CD4-positive, alpha-beta memory T cell (primary cell): Measurements from ENCODE around the gene MMP11. TPM values are rescaled to one million over a fixed set of nuclear protein-coding genes. Genes with fewer than 3 reads are reported as not detected.

Experiments used
- CTCF ChIA-PET: fragments of 350-600 bp; sonication (Branson Sonifier 250); formaldehyde crosslinking; loops from one replicate; lab custom pipeline; 2021; ENCODE audit warnings: inconsistent platforms; ENCODE audit not compliant: partially characterized antibody; lab: Charles Lee
- POLR2A ChIA-PET: fragments of 350-600 bp; sonication (Branson Sonifier 250); formaldehyde crosslinking; loops from one replicate; lab custom pipeline; 2021; ENCODE audit not compliant: partially characterized antibody; lab: Charles Lee
- DNase-seq, 5 donors: peaks; one replicate each; pipeline versions ENCODE4 v3.0.0 to v3.0.0-alpha.2; 2020 to 2022; ENCODE audit warnings: mixed read lengths in 1 of 5
- H3K27ac ChIP-seq: one replicate; pipeline ENCODE4 v1.7.0; 2013; ENCODE audit warnings: low read depth, low read length
- H3K27me3 ChIP-seq: 2 replicates; pipeline ENCODE4 v1.7.0; 2013; ENCODE audit warnings: mild to moderate bottlenecking, low read length, moderate library complexity; ENCODE audit not compliant: insufficient read depth
- H3K36me3 ChIP-seq: 2 replicates; pipeline ENCODE4 v1.7.0; 2013; ENCODE audit warnings: mild to moderate bottlenecking, low read length, moderate library complexity; ENCODE audit not compliant: insufficient read depth
- H3K4me1 ChIP-seq: 2 replicates; pipeline ENCODE4 v1.7.0; 2013; ENCODE audit warnings: mild to moderate bottlenecking, low read length, moderate library complexity; ENCODE audit not compliant: insufficient read depth
- H3K4me3 ChIP-seq, 2 donors: one replicate each; pipeline ENCODE4 v1.7.0; 2013; ENCODE audit warnings: low read length in 2 of 2, mild to moderate bottlenecking in 1 of 2
- H3K9me3 ChIP-seq, 2 donors: one replicate each; pipeline ENCODE4 v1.7.0; 2013; ENCODE audit warnings: low read length in 2 of 2, control low read depth in 1 of 2; ENCODE audit not compliant: control insufficient read depth in 1 of 2
- H3K27ac Mint-ChIP-seq, 7 donors: one replicate each; pipeline ENCODE4 v1.8.0; 2020 to 2021; ENCODE audit warnings: mixed read lengths in 7 of 7, mild to moderate bottlenecking in 6 of 7, inconsistent platforms in 3 of 7, moderate library complexity in 3 of 7
- H3K27me3 Mint-ChIP-seq, 2 donors: one replicate each; pipeline ENCODE4 v1.8.0; 2020 to 2021; ENCODE audit warnings: mixed read lengths in 2 of 2
- H3K36me3 Mint-ChIP-seq, 2 donors: one replicate each; pipeline ENCODE4 v1.8.0; 2020 to 2021; ENCODE audit warnings: mixed read lengths in 2 of 2, inconsistent platforms in 1 of 2, mild to moderate bottlenecking in 1 of 2
- H3K4me1 Mint-ChIP-seq, 4 donors: one replicate each; pipeline ENCODE4 v1.8.0; 2020 to 2021; ENCODE audit warnings: mixed read lengths in 4 of 4, mild to moderate bottlenecking in 1 of 4
- H3K4me3 Mint-ChIP-seq, 8 donors: one replicate each; pipeline ENCODE4 v1.8.0; 2020 to 2021; ENCODE audit warnings: mixed read lengths in 8 of 8, mild to moderate bottlenecking in 7 of 8, moderate library complexity in 6 of 8, inconsistent platforms in 3 of 8
- H3K9me3 Mint-ChIP-seq, 8 donors: one replicate each; pipeline ENCODE4 v1.8.0; 2020 to 2021; ENCODE audit warnings: mixed read lengths in 8 of 8, mild to moderate bottlenecking in 5 of 8, inconsistent platforms in 3 of 8, moderate library complexity in 1 of 8
- intact Hi-C: fragments of 100-400 bp; cut with micrococcal nuclease; formaldehyde crosslinking; loops from one replicate; pipeline ENCODE4 v1.15.1; 2023
- polyA plus RNA-seq, 2 donors: library from polyadenylated mRNA; unstranded; fragments of 300-500 nt; fragmentation: Illumina TruSeq; gene quantifications; one replicate each; pipeline ENCODE4 v1.2.3, GENCODE V29; 2021
- total RNA-seq, 2 experiments: library from RNA; stranded (reverse); gene quantifications; one replicate each; pipeline ENCODE4 v1.2.3, GENCODE V29; 2021

MMP11 gene
- total and polyA plus RNA-seq, 4 experiments from 2014 or later = 0.79 to 1.6 (median 1.1) TPM

DNA sequence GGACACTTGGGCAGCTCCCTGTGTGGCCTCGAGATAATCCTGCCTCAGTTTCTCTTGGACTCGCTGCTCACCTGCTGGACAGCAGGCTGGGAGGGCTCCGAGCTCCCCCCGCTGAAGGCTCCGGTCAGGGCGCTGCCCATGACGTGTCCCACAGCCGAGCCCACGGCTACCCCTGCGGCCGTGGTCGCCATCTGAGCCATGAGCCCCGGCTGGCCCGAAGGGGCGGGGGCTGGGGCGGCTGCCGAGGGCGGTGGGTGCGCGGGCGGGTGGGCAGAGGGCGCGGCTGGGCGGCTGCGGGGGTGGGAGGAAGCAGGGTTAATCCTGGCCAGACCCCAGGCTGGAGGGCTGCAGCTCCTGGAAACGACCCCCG, 5.4 kb upstream of the MMP11 start:
- peaks cover 12 to 49% (median 32%) of the 10 kb centered on the region in 4 donors for H3K4me1 Mint-ChIP-seq
- peak overlapping the region in 1 of 7 donors; percentile 9 for H3K27ac Mint-ChIP-seq
- Histone ChIP-seq H3K4me1 (peaks cover 46% of the 10 kb centered on the region), H3K36me3 (peaks cover 7% of the 10 kb centered on the region), H3K27ac (peak overlapping the region; percentile 63), H3K27me3 (no peaks in the 10 kb centered on the region), H3K9me3 (no peaks in the 10 kb centered on the region), H3K4me3 (peak overlapping the region; percentile 65 to 82)
- no peaks in the 10 kb centered on the region for H3K27me3 Mint-ChIP-seq
- no peaks in the 10 kb centered on the region for H3K36me3 Mint-ChIP-seq
- peak overlapping the region; percentile 64 to 87 (median 73) for H3K4me3 Mint-ChIP-seq
- ChIA-PET CTCF (no interaction called here), POLR2A (interaction anchor here (1.0 to 1.7 kb wide), 5 partner anchors 10 to 127 kb away, joined by 3 to 9 read pairs (median 3); partner anchors contain the start of genes MIF and ZNF70)
- no peaks in the 10 kb centered on the region for H3K9me3 Mint-ChIP-seq
- intact Hi-C loops = loop anchor here (1.0 to 5.0 kb wide), 2 partner anchors 16 to 70 kb away; partner anchors contain the start of gene ZNF70
- DNase-seq = no peak

DNA sequence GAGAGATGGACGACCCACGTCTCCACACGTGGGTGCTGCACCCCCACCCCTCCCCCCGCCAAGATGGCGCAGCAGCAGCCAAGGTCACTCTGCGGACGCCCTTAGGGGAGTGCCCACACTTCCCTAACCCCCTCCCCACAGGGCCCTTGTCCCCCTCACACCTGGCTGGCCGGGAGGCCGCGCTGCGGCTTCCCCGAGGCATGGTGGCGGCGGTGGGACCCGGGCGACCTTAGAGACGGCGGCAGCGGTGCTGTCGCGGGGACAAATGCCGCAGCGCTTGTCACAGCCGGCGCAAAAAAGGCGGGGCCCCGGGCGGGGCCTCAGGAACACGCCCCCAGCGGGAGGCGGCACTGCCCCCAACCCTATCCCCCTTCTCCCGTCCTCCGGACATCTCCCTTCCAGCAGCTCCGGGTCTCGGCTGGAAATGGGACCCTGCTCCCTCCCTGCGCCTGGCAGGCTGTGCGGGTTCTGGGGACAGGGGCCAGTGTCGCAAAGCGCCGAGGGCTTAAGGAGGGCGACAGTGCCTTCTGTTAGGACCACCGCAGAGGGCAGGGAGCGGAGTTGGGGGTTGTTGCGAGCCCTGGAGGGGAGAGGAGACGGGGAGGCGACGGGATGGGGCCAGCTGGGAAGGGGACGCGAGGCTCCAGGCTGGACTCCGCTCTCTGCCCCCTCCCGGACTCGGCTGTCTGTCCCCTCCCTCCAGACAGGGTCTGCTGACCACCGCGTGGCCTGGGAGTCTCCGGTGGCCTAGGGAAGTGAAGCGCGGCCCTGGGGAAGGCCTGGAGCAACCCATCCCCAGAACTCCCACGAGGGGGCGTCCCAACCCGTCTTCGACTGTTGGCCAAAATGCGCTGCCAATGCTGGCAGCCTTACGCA, 4.7 kb upstream of the MMP11 start, which contains the start of gene CHCHD10:
Gene CHCHD10 (minus strand): TSS at position 300 of the 876 bp plus-strand sequence. CDS start 98 bp downstream, at position 202.
- Histone ChIP-seq H3K27me3 (no peaks in the 10 kb centered on the region), H3K4me1 (peaks cover 44% of the 10 kb centered on the region), H3K9me3 (no peaks in the 10 kb centered on the region), H3K4me3 (peak within 1 kb of the TSS; percentile 65 to 82), H3K36me3 (peaks cover 7% of the 10 kb centered on the region), H3K27ac (peak within 1 kb of the TSS; percentile 63)
- Mint-ChIP-seq H3K36me3 (no peaks in the 10 kb centered on the region), H3K4me1 (peaks cover 7 to 45% (median 28%) of the 10 kb centered on the region in 4 donors), H3K4me3 (peak within 1 kb of the TSS; percentile 77 to 90 (median 84)), H3K9me3 (no peaks in the 10 kb centered on the region), H3K27ac (peak within 1 kb of the TSS in 6 of 7 donors; percentile 9 to 88 (median 49)), H3K27me3 (no peaks in the 10 kb centered on the region)
- ChIA-PET POLR2A (interaction anchor here (1.0 to 1.7 kb wide), 7 partner anchors 10 to 127 kb away, joined by 3 to 9 read pairs (median 3); partner anchors contain the start of genes MIF, SLC2A11 and ZNF70), CTCF (interaction anchor here (2.1 kb wide), 1 partner anchor 89 kb away, joined by 9 read pairs; the partner anchor contains the start of gene SLC2A11)
- DNase-seq = peak; percentile 70 to 76 (median 73)
- intact Hi-C loops = loop anchor here (1.0 to 5.0 kb wide), 2 partner anchors 17 to 71 kb away; partner anchors contain the start of gene ZNF70

- peak overlapping the region in 6 of 8 donors; percentile 31 to 52 (median 46) for H3K4me3 Mint-ChIP-seq
- H3K4me3 ChIP-seq = no peak overlapping the region
- H3K36me3 ChIP-seq = peaks cover 7% of the 10 kb centered on the region
- peaks cover 8 to 36% (median 27%) of the 10 kb centered on the region in 4 donors for H3K4me1 Mint-ChIP-seq
- peaks cover 0 to 1% of the 10 kb centered on the region in 2 donors for H3K27me3 Mint-ChIP-seq
- intact Hi-C loops = loop anchor here (5.0 kb wide), 1 partner anchor 72 kb away; no protein-coding TSS in a partner anchor
- H3K36me3 Mint-ChIP-seq = no peaks in the 10 kb centered on the region
- no peak for DNase-seq
- no peaks in the 10 kb centered on the region for H3K9me3 Mint-ChIP-seq
- no peak overlapping the region for H3K27ac Mint-ChIP-seq
- H3K27ac ChIP-seq = no peak overlapping the region
- H3K9me3 ChIP-seq = no peaks in the 10 kb centered on the region
- no peaks in the 10 kb centered on the region for H3K27me3 ChIP-seq
- POLR2A ChIA-PET = interaction anchor here (1.4 to 2.3 kb wide), 2 partner anchors 17 to 19 kb away, joined by 4 to 12 read pairs; partner anchors contain the start of genes SMARCB1 and ZNF70
- CTCF ChIA-PET = interaction anchor here (2.0 to 2.1 kb wide), 2 partner anchors 81 to 88 kb away, joined by 5 to 9 read pairs; partner anchors contain the start of gene SLC2A11
- peaks cover 33% of the 10 kb centered on the region for H3K4me1 ChIP-seq
These were observed 3.2 kb upstream of the MMP11 start for GRCh38 chr22:23769321-23769965.

DNA sequence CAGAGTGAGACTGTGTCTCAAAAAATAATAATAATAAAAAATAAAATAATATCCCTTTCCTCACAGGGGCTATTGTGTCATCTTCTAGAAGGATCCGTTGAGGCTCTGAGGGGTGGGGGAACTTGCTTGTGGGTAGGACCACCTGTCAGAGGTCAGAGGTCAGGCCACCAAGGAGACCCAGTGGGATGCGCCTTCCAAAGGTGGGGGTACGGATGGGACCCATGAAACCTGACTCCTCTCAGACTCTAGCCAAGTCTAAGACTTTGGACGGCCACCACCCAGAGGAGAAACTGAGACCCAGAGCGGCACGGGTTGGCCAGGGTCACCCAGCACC, 367 bp upstream of the MMP11 start:
- H3K27me3 ChIP-seq = no peaks in the 10 kb centered on the region
- intact Hi-C loops = loop anchor here (1.0 to 2.0 kb wide), 3 partner anchors 15 to 67 kb away; partner anchors contain the start of genes DERL3 and ZNF70
- H3K4me3 Mint-ChIP-seq = peak overlapping the region in 7 of 8 donors; percentile 35 to 74 (median 65)
- H3K4me3 ChIP-seq = peak overlapping the region in 1 of 2 donors; percentile 34
- CTCF ChIA-PET = interaction anchor here (2.3 kb wide), 1 partner anchor 15 kb away, joined by 6 read pairs; the partner anchor contains the start of gene SMARCB1
- H3K36me3 Mint-ChIP-seq = no peaks in the 10 kb centered on the region
- H3K36me3 ChIP-seq = no peaks in the 10 kb centered on the region
- H3K27ac ChIP-seq = no peak overlapping the region
- H3K27me3 Mint-ChIP-seq = peaks cover 0 to 1% of the 10 kb centered on the region in 2 donors
- peaks cover 8 to 24% (median 12%) of the 10 kb centered on the region in 4 donors for H3K4me1 Mint-ChIP-seq
- no peak for DNase-seq
- peak overlapping the region in 1 of 7 donors; percentile 68 for H3K27ac Mint-ChIP-seq
- H3K9me3 Mint-ChIP-seq = no peaks in the 10 kb centered on the region
- peaks cover 21% of the 10 kb centered on the region for H3K4me1 ChIP-seq
- H3K9me3 ChIP-seq = no peaks in the 10 kb centered on the region
- POLR2A ChIA-PET = interaction anchor here (0.6 to 0.9 kb wide), 2 partner anchors 9 to 85 kb away, joined by 3 to 4 read pairs; partner anchors contain the start of gene SLC2A11

DNA sequence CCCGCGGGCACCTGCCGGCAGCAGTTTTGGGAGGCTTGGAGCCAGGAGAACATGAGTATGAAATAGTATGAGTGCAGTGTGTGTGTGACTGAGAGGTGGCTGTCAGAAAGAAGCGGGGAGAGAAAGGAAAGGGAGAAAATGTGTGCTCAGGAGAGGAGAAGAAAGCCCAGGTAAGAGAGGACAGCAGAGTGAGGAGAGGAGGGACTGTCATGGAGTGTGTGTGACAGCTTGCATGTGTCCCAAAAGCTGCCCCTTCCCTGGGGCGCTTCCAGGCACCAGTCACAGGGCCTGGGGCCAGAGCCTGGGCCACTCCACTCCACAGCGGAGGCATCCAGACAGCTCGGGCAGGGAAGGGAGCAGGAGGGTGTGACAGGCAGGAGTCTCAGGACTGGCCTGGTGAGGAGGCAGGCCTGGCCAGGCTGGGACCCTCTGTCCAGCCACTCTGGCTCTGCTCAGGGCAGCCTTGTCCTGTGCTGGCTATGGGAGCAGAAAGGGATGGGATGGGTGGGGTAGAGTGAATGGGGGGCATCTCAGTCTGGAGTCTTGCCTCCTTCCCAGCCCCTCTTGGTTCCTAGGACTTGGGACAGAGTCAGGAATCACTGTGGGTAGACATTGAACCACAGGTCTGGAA, 949 bp downstream of the MMP11 start:
- Mint-ChIP-seq H3K36me3 (no peaks in the 10 kb centered on the region), H3K4me1 (peaks cover 8 to 24% (median 12%) of the 10 kb centered on the region in 4 donors), H3K27me3 (peaks cover 0 to 1% of the 10 kb centered on the region in 2 donors), H3K27ac (peak overlapping the region in 2 of 7 donors; percentile 5 to 48), H3K9me3 (no peaks in the 10 kb centered on the region), H3K4me3 (peak overlapping the region; percentile 1 to 77 (median 53))
- Histone ChIP-seq H3K36me3 (no peaks in the 10 kb centered on the region), H3K4me3 (no peak overlapping the region), H3K4me1 (peaks cover 16% of the 10 kb centered on the region), H3K27me3 (no peaks in the 10 kb centered on the region), H3K9me3 (no peaks in the 10 kb centered on the region), H3K27ac (no peak overlapping the region)
- no peak for DNase-seq
- ChIA-PET POLR2A (interaction anchor here (2.4 kb wide), 1 partner anchor 13 kb away, joined by 7 read pairs; the partner anchor contains the start of gene SMARCB1), CTCF (interaction anchor here (1.9 kb wide), 1 partner anchor 76 kb away, joined by 8 read pairs; no protein-coding TSS in a partner anchor)
- intact Hi-C loops = loop anchor here (2.0 kb wide), 1 partner anchor 65 kb away; the partner anchor contains the start of gene DERL3
